Measurements from ENCODE around the gene TBX15. TPM values are rescaled to one million over a fixed set of nuclear protein-coding genes. Genes with fewer than 3 reads are reported as not detected.

TBX15 gene
- 0.05 TPM for polyA plus RNA-seq (2013)

DNA sequence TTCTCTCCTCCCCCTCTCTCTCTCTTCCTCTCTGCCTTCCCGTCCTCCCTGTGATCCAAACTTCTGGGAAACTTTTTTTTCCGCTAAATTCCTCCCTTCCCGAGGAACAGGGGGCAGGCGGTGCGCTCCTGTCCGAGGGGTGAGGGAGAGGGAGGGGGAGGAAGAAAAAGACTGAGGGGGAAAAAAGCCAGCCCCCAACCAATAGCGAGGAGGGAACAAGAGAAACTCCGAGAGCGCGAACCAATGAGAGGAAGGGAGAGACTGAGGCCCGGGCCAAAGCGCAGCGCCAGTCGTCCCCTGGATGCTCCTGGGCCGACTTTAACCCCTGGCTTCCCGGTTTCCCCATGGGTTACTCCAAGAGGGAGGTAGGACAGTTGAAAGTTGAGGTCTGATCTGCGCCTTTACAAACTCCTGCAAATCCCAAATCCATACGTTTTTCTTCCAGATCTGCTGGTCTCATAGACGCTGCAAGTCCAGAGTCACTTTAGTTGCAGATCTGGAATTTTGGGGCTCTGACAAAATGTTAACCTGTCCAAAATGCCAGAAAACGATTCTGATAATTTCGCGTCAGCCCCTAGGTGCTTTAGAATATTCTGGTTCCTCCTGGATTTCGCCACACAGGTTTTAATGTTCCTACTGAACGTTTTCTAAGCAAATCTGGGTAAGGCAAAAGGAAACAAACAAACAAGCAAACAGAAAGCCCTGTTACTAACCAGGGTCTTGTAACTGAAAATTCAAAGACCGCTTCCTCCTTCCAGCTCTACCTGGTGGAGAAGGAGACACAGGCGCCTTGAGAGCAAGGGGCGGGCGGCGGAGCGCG lies at the start of gene TBX15:
Gene TBX15, minus strand, starts transcription at position 158 of the 820 bp plus-strand sequence. CDS start 548 bp downstream, outside the sequence.
- no peak for DNase-seq
- Histone ChIP-seq H3K9me3 (ENCODE audit: control extremely low read depth in 1 of 5, control insufficient read depth in 4 of 5, insufficient read depth in 2 of 5, low read depth in 1 of 5, low read length in 4 of 5) (peaks cover 0 to 9% (median 0%) of the 10 kb centered on the region in 5 experiments), H3K27ac (ENCODE audit: insufficient read depth in 1 of 2, low read depth in 1 of 2, low read length in 2 of 2, poor library complexity in 1 of 2, severe bottlenecking in 2 of 2) (no peak within 1 kb of the TSS), H3K4me3 (ENCODE audit: control insufficient read depth in 1 of 7, extremely low read depth in 1 of 7, insufficient read depth in 4 of 7, low read depth in 2 of 7, low read length in 6 of 7) (peak within 1 kb of the TSS in 6 of 7 experiments; percentile 9 to 67 (median 24)), H3K27me3 (replicated peaks in 2 of 5; ENCODE audit: control insufficient read depth in 4 of 5, insufficient read depth in 5 of 5, low read length in 4 of 5) (peaks cover 11 to 100% (median 71%) of the 10 kb centered on the region in 5 experiments), H3K36me3 (ENCODE audit: control insufficient read depth in 4 of 4, insufficient read depth in 4 of 4, low read length in 3 of 4) (no peaks in the 10 kb centered on the region), H3K4me1 (ENCODE audit: control extremely low read depth in 1 of 4, control insufficient read depth in 4 of 4, insufficient read depth in 4 of 4, low read length in 3 of 4) (peaks cover 0 to 46% (median 35%) of the 10 kb centered on the region in 4 experiments)
- POLR2A ChIA-PET = no interaction called here
- 11% methylated on average over 24 of the region's 31 CpGs for WGBS (ENCODE audit: insufficient coverage)
- CTCF ChIA-PET = interaction anchor here (0.8 to 3.4 kb wide), 4 partner anchors 12 to 20 kb away, joined by 3 to 13 read pairs (median 8); no protein-coding TSS in a partner anchor

DNA sequence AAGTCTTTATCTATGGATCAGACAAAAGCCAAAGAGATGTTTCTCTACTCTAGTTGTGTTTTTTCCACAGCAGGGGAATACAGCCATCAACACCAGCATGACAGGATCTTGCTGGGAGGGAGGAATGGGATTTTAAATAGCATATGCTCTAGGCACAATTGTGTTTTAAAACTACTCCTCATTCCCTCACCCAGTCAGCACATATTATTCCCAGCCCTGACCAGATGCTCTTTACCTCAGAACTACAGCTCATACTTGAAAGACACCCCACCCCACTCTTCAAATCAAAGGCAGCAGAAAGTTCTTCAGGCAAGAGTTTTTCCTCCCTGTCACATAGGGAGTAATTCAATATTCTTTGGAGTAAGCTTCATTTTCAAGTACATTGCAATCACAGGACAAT lies 46.2 kb upstream of the TBX15 start:
- POLR2A ChIA-PET = no interaction called here
- H3K36me3 ChIP-seq (ENCODE audit: control insufficient read depth in 4 of 4, insufficient read depth in 4 of 4, low read length in 3 of 4) = peaks cover 2 to 6% (median 5%) of the 10 kb centered on the region in 4 experiments
- no peak overlapping the region for H3K27ac ChIP-seq (ENCODE audit: insufficient read depth in 1 of 2, low read depth in 1 of 2, low read length in 2 of 2, poor library complexity in 1 of 2, severe bottlenecking in 2 of 2)
- no peak overlapping the region for H3K4me3 ChIP-seq (ENCODE audit: control insufficient read depth in 1 of 7, extremely low read depth in 1 of 7, insufficient read depth in 4 of 7, low read depth in 2 of 7, low read length in 6 of 7)
- H3K27me3 ChIP-seq (replicated peaks in 2 of 5; ENCODE audit: control insufficient read depth in 4 of 5, insufficient read depth in 5 of 5, low read length in 4 of 5) = no peaks in the 10 kb centered on the region
- DNase-seq = no peak
- no peaks in the 10 kb centered on the region for H3K4me1 ChIP-seq (ENCODE audit: control extremely low read depth in 1 of 4, control insufficient read depth in 4 of 4, insufficient read depth in 4 of 4, low read length in 3 of 4)
- CTCF ChIA-PET = no interaction called here
- H3K9me3 ChIP-seq (ENCODE audit: control extremely low read depth in 1 of 5, control insufficient read depth in 4 of 5, insufficient read depth in 2 of 5, low read depth in 1 of 5, low read length in 4 of 5) = peaks cover 0 to 3% (median 0%) of the 10 kb centered on the region in 5 experiments

DNA sequence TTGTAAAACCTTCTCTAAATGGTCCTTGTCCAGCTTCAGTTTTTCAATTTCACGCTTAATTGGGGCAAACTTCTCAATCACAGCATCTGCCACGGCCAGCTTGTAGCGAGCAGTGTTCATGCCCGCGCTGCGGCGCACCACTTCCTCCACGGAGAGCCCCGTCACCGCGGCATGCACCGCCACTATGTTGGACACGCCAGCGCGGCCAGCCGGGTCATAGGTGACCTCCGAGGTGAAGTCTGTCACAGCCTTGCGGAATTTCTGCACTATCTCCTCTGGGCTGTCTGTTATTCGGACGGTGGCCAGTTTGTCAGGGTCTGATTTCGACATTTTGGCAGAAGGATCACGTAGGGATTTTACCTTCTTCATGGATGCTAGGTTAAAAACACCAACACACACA lies 44.8 kb upstream of the TBX15 start:
- Histone ChIP-seq H3K36me3 (ENCODE audit: control insufficient read depth in 4 of 4, insufficient read depth in 4 of 4, low read length in 3 of 4) (peaks cover 2 to 6% (median 5%) of the 10 kb centered on the region in 4 experiments), H3K27me3 (replicated peaks in 2 of 5; ENCODE audit: control insufficient read depth in 4 of 5, insufficient read depth in 5 of 5, low read length in 4 of 5) (no peaks in the 10 kb centered on the region), H3K4me1 (ENCODE audit: control extremely low read depth in 1 of 4, control insufficient read depth in 4 of 4, insufficient read depth in 4 of 4, low read length in 3 of 4) (no peaks in the 10 kb centered on the region), H3K4me3 (ENCODE audit: control insufficient read depth in 1 of 7, extremely low read depth in 1 of 7, insufficient read depth in 4 of 7, low read depth in 2 of 7, low read length in 6 of 7) (no peak overlapping the region), H3K9me3 (ENCODE audit: control extremely low read depth in 1 of 5, control insufficient read depth in 4 of 5, insufficient read depth in 2 of 5, low read depth in 1 of 5, low read length in 4 of 5) (peaks cover 0 to 3% (median 0%) of the 10 kb centered on the region in 5 experiments), H3K27ac (ENCODE audit: insufficient read depth in 1 of 2, low read depth in 1 of 2, low read length in 2 of 2, poor library complexity in 1 of 2, severe bottlenecking in 2 of 2) (no peak overlapping the region)
- no peak for DNase-seq
- CTCF ChIA-PET = no interaction called here
- WGBS (ENCODE audit: insufficient coverage) = 100% methylated on average over 20 of the region's 22 CpGs
- POLR2A ChIA-PET = no interaction called here

DNA sequence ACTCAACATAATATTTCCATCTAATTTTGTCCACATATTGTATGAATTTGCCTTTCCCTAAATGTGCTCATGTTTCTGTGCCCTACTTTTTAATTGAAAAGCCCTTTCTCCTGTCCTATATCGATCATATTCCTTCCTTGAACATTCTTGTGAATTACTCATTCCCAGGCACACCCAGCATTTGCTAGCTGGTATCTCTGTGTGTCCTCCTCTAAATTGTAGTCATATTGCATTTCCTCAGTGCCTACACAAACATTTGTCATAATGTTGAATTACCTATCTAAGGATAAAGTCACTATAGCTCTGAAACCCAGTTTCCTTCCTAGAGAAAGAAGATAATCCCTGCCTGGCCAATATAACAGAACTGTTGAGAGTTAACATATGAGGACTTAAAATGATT lies 39.6 kb upstream of the TBX15 start:
- ChIA-PET POLR2A (no interaction called here), CTCF (no interaction called here)
- no peak overlapping the region for H3K27ac ChIP-seq (ENCODE audit: insufficient read depth in 1 of 2, low read depth in 1 of 2, low read length in 2 of 2, poor library complexity in 1 of 2, severe bottlenecking in 2 of 2)
- H3K36me3 ChIP-seq (ENCODE audit: control insufficient read depth in 4 of 4, insufficient read depth in 4 of 4, low read length in 3 of 4) = peaks cover 0 to 3% (median 2%) of the 10 kb centered on the region in 4 experiments
- H3K4me1 ChIP-seq (ENCODE audit: control extremely low read depth in 1 of 4, control insufficient read depth in 4 of 4, insufficient read depth in 4 of 4, low read length in 3 of 4) = no peaks in the 10 kb centered on the region
- 100% methylated on average over 1 of the region's 1 CpG for WGBS (ENCODE audit: insufficient coverage)
- H3K27me3 ChIP-seq (replicated peaks in 2 of 5; ENCODE audit: control insufficient read depth in 4 of 5, insufficient read depth in 5 of 5, low read length in 4 of 5) = no peaks in the 10 kb centered on the region
- no peak for DNase-seq
- no peaks in the 10 kb centered on the region for H3K9me3 ChIP-seq (ENCODE audit: control extremely low read depth in 1 of 5, control insufficient read depth in 4 of 5, insufficient read depth in 2 of 5, low read depth in 1 of 5, low read length in 4 of 5)
- no peak overlapping the region for H3K4me3 ChIP-seq (ENCODE audit: control insufficient read depth in 1 of 7, extremely low read depth in 1 of 7, insufficient read depth in 4 of 7, low read depth in 2 of 7, low read length in 6 of 7)

DNA sequence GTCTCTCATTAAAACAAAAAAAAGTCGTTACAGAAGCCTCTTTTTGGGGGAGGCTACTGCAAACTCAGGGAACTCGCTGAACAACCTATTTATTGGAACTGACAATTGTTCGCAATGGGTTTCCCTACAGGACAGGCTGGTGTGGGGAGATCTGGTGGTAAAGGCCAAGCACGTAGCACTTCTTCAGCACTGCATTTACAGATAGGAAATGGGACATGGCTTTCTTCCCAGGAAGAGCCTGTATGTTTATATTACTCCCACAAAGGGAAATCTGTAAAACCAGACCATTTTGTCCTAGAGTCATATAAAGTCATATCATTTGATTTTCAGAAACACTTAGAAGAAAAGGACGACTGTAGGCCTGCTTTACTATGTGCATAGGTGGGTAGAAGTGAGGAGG lies 38.8 kb upstream of the TBX15 start:
- Histone ChIP-seq H3K36me3 (ENCODE audit: control insufficient read depth in 4 of 4, insufficient read depth in 4 of 4, low read length in 3 of 4) (peaks cover 0 to 3% (median under 1%) of the 10 kb centered on the region in 4 experiments), H3K4me3 (ENCODE audit: control insufficient read depth in 1 of 7, extremely low read depth in 1 of 7, insufficient read depth in 4 of 7, low read depth in 2 of 7, low read length in 6 of 7) (no peak overlapping the region), H3K9me3 (ENCODE audit: control extremely low read depth in 1 of 5, control insufficient read depth in 4 of 5, insufficient read depth in 2 of 5, low read depth in 1 of 5, low read length in 4 of 5) (no peaks in the 10 kb centered on the region), H3K27ac (ENCODE audit: insufficient read depth in 1 of 2, low read depth in 1 of 2, low read length in 2 of 2, poor library complexity in 1 of 2, severe bottlenecking in 2 of 2) (no peak overlapping the region), H3K27me3 (replicated peaks in 2 of 5; ENCODE audit: control insufficient read depth in 4 of 5, insufficient read depth in 5 of 5, low read length in 4 of 5) (no peaks in the 10 kb centered on the region), H3K4me1 (ENCODE audit: control extremely low read depth in 1 of 4, control insufficient read depth in 4 of 4, insufficient read depth in 4 of 4, low read length in 3 of 4) (no peaks in the 10 kb centered on the region)
- no peak for DNase-seq
- ChIA-PET CTCF (no interaction called here), POLR2A (no interaction called here)
- whole genome bisulfite sequencing (ENCODE audit: insufficient coverage) = 94% methylated on average over 3 of the region's 5 CpGs

DNA sequence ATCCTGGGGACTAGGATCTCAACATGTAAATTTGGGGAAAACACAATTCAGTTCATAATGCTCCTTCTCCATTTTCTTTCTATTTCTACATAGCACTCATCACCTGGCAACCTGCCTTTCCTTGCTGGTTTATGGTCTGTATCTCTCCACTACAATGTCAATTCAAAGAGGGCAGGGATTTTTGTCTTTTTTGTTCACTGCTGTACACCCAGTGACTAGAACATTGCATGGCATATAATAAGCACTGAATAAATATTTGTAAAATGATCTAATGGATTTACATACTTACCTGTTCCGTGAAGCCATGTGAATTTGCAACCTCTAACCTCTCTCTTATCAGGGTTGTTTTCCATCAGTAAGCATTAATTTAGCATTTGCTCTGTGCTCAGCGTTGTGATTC lies 27.4 kb upstream of the TBX15 start:
- Histone ChIP-seq H3K9me3 (ENCODE audit: control extremely low read depth in 1 of 5, control insufficient read depth in 4 of 5, insufficient read depth in 2 of 5, low read depth in 1 of 5, low read length in 4 of 5) (no peaks in the 10 kb centered on the region), H3K27ac (ENCODE audit: insufficient read depth in 1 of 2, low read depth in 1 of 2, low read length in 2 of 2, poor library complexity in 1 of 2, severe bottlenecking in 2 of 2) (no peak overlapping the region), H3K4me1 (ENCODE audit: control extremely low read depth in 1 of 4, control insufficient read depth in 4 of 4, insufficient read depth in 4 of 4, low read length in 3 of 4) (no peaks in the 10 kb centered on the region), H3K4me3 (ENCODE audit: control insufficient read depth in 1 of 7, extremely low read depth in 1 of 7, insufficient read depth in 4 of 7, low read depth in 2 of 7, low read length in 6 of 7) (no peak overlapping the region), H3K27me3 (replicated peaks in 2 of 5; ENCODE audit: control insufficient read depth in 4 of 5, insufficient read depth in 5 of 5, low read length in 4 of 5) (peaks cover 0 to 19% (median 9%) of the 10 kb centered on the region in 5 experiments), H3K36me3 (ENCODE audit: control insufficient read depth in 4 of 4, insufficient read depth in 4 of 4, low read length in 3 of 4) (no peaks in the 10 kb centered on the region)
- DNase-seq = no peak
- WGBS (ENCODE audit: insufficient coverage) = 100% methylated on average over 1 of the region's 2 CpGs
- ChIA-PET CTCF (no interaction called here), POLR2A (no interaction called here)

DNA sequence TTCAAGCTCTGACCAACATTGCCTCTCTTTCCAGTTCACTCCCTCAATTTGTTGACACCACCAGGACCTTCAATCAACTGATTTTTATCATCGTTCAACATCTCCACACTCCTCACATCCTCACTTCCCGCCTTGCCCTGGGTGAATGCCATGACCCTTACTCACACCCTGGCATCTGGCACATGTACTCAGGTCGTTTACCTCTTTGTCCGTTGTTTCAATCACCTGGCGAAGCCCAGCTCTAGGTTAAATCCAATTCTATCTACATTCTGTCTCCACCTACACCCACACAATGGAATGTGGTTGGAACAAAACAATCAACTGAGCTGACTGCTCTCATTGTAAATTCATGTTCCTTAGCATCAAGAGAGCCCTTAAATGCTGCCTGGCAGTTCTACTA lies 24.2 kb upstream of the TBX15 start:
- H3K9me3 ChIP-seq (ENCODE audit: control extremely low read depth in 1 of 5, control insufficient read depth in 4 of 5, insufficient read depth in 2 of 5, low read depth in 1 of 5, low read length in 4 of 5) = no peaks in the 10 kb centered on the region
- 91% methylated on average over 4 of the region's 5 CpGs for WGBS (ENCODE audit: insufficient coverage)
- ChIA-PET POLR2A (no interaction called here), CTCF (no interaction called here)
- no peak overlapping the region for H3K4me3 ChIP-seq (ENCODE audit: control insufficient read depth in 1 of 7, extremely low read depth in 1 of 7, insufficient read depth in 4 of 7, low read depth in 2 of 7, low read length in 6 of 7)
- H3K4me1 ChIP-seq (ENCODE audit: control extremely low read depth in 1 of 4, control insufficient read depth in 4 of 4, insufficient read depth in 4 of 4, low read length in 3 of 4) = peaks cover 2 to 12% (median 9%) of the 10 kb centered on the region in 4 experiments
- no peaks in the 10 kb centered on the region for H3K36me3 ChIP-seq (ENCODE audit: control insufficient read depth in 4 of 4, insufficient read depth in 4 of 4, low read length in 3 of 4)
- H3K27ac ChIP-seq (ENCODE audit: insufficient read depth in 1 of 2, low read depth in 1 of 2, low read length in 2 of 2, poor library complexity in 1 of 2, severe bottlenecking in 2 of 2) = no peak overlapping the region
- peaks cover 5 to 49% (median 20%) of the 10 kb centered on the region in 5 experiments for H3K27me3 ChIP-seq (replicated peaks in 2 of 5; ENCODE audit: control insufficient read depth in 4 of 5, insufficient read depth in 5 of 5, low read length in 4 of 5)
- no peak for DNase-seq

Data from common myeloid progenitor, CD34-positive (primary cell).